MM.1S (cell line): ENCODE measurements around the gene CBLB.

ENCODE experiments used
- EZH2 ChIP-seq: fragments of 300-600 bp; sonication (generic); optimal IDR thresholded peaks from 2 replicates; pipeline ENCODE3; 2017; ENCODE audit warnings: low read depth, mild to moderate bottlenecking, antibody characterized with exemption, low read length, mixed read lengths
- EZH2phosphoT487 ChIP-seq: fragments of 300-600 bp; sonication (generic); IDR thresholded peaks from 2 replicates; pipeline ENCODE4 v1.6.1; 2018; ENCODE audit warnings: antibody characterized with exemption, low read length
- TF ChIP-seq, protein P1 (sequence below): fragments of 300-600 bp; sonication (generic); IDR thresholded peaks from 2 replicates; pipeline ENCODE4 v1.5.1; 2016; ENCODE audit warnings: antibody characterized with exemption, low read length, mixed read lengths

DNA sequence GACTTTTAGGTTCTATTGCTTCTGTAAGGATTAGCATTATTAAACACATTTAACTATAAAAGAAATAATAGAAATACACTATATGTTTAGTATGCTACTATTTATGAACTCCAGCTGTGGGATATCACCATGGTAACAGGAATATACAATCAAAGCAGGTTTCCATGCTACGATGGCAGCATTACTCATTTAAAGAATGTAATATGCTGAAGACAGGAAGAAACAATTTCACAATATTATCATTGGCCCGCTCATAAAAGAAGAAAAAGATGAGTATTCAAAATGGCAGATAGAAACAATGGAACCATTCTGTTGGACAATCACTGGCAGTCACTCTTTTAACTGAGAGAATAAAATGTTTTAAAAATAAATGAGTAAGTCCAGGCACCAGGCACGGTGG, 153.4 kb downstream of the CBLB start:
- TF ChIP-seq, protein P1, sequence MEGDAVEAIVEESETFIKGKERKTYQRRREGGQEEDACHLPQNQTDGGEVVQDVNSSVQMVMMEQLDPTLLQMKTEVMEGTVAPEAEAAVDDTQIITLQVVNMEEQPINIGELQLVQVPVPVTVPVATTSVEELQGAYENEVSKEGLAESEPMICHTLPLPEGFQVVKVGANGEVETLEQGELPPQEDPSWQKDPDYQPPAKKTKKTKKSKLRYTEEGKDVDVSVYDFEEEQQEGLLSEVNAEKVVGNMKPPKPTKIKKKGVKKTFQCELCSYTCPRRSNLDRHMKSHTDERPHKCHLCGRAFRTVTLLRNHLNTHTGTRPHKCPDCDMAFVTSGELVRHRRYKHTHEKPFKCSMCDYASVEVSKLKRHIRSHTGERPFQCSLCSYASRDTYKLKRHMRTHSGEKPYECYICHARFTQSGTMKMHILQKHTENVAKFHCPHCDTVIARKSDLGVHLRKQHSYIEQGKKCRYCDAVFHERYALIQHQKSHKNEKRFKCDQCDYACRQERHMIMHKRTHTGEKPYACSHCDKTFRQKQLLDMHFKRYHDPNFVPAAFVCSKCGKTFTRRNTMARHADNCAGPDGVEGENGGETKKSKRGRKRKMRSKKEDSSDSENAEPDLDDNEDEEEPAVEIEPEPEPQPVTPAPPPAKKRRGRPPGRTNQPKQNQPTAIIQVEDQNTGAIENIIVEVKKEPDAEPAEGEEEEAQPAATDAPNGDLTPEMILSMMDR, result no peak
- TF ChIP-seq EZH2 (no peak), EZH2phosphoT487 (no peak)
